Urinary bladder (tissue), 4 donors: Measurements from ENCODE around the gene ZC3H12C. TPM values are rescaled to one million over a fixed set of nuclear protein-coding genes. Genes with fewer than 3 reads are reported as not detected.

Experiments
- DNase-seq: peaks from one replicate; pipeline ENCODE4 v3.0.0-alpha.2; 2015; ENCODE audit errors: extremely low spot score
- H3K27ac ChIP-seq: one replicate; pipeline ENCODE4 v1.5.1; 2013; ENCODE audit warnings: low read depth, mild to moderate bottlenecking, moderate library complexity
- H3K36me3 ChIP-seq: one replicate; pipeline ENCODE4 v1.6.1; 2013; ENCODE audit warnings: mild to moderate bottlenecking, moderate library complexity; ENCODE audit not compliant: insufficient read depth
- H3K4me1 ChIP-seq: one replicate; pipeline ENCODE4 v1.6.1; 2013; ENCODE audit warnings: mild to moderate bottlenecking, moderate library complexity; ENCODE audit not compliant: insufficient read depth
- H3K4me3 ChIP-seq: one replicate; pipeline ENCODE4 v1.5.1; 2013; ENCODE audit warnings: low read depth, low read length
- WGBS: extraction: QIAGEN DNeasy Blood & Tissue Kit; methylation state at CpG from one replicate; pipeline ENCODE4 v1.1.7; 2013; 5-methylcytosine and 5-hydroxymethylcytosine counted together
- polyA plus RNA-seq: library from polyadenylated mRNA; stranded (reverse); fragments of 200-250 nt; gene quantifications from one replicate; pipeline ENCODE4 v1.2.3, GENCODE V29; 2013
- total RNA-seq: library from RNA; depleted of rRNA; stranded (reverse); fragments of >200 nt; gene quantifications from one replicate; pipeline ENCODE4 v1.2.3, GENCODE V29; 2014
- donor health status: healthy with polysubstance abuse.
- donor health status: healthy.

The ZC3H12C gene
- total and polyA plus RNA-seq, 2 donors = 4.2 to 19.7 TPM

- WGBS = 91% methylated on average over 9 of the region's 9 CpGs
- DNase-seq = no peak
- Histone ChIP-seq H3K27ac (no peak overlapping the region), H3K4me1 (no peaks in the 10 kb centered on the region), H3K4me3 (no peak overlapping the region), H3K36me3 (no peaks in the 10 kb centered on the region)
These were observed 65.4 kb downstream of the ZC3H12C start for GRCh38 chr11:110158317-110159200.

GRCh38 chr11:110159476-110159875, 66.3 kb downstream of the ZC3H12C start:
- WGBS = 90% methylated on average over 1 of the region's 1 CpG
- Histone ChIP-seq H3K4me1 (no peaks in the 10 kb centered on the region), H3K36me3 (no peaks in the 10 kb centered on the region), H3K4me3 (no peak overlapping the region), H3K27ac (no peak overlapping the region)
- no peak for DNase-seq

GRCh38 chr11:110160016-110160415, 66.8 kb downstream of the ZC3H12C start:
- 82% methylated on average over 3 of the region's 3 CpGs for WGBS
- Histone ChIP-seq H3K4me1 (no peaks in the 10 kb centered on the region), H3K36me3 (peaks cover 2% of the 10 kb centered on the region), H3K27ac (no peak overlapping the region), H3K4me3 (no peak overlapping the region)
- no peak for DNase-seq

GRCh38 chr11:110160437-110160836, 67.2 kb downstream of the ZC3H12C start:
- no peaks in the 10 kb centered on the region for H3K4me1 ChIP-seq
- no peak overlapping the region for H3K27ac ChIP-seq
- 60% methylated on average over 2 of the region's 2 CpGs for WGBS
- peaks cover 3% of the 10 kb centered on the region for H3K36me3 ChIP-seq
- H3K4me3 ChIP-seq = no peak overlapping the region
- no peak for DNase-seq

- Histone ChIP-seq H3K36me3 (peaks cover 3% of the 10 kb centered on the region), H3K4me3 (no peak overlapping the region), H3K27ac (no peak overlapping the region), H3K4me1 (no peaks in the 10 kb centered on the region)
- no peak for DNase-seq
- WGBS = 96% methylated on average over 9 of the region's 9 CpGs
These were observed 67.9 kb downstream of the ZC3H12C start for GRCh38 chr11:110161061-110161460.

GRCh38 chr11:110162216-110162615, 69.0 kb downstream of the ZC3H12C start:
- H3K4me3 ChIP-seq = no peak overlapping the region
- no peaks in the 10 kb centered on the region for H3K4me1 ChIP-seq
- no peak for DNase-seq
- peaks cover 3% of the 10 kb centered on the region for H3K36me3 ChIP-seq
- H3K27ac ChIP-seq = no peak overlapping the region

GRCh38 chr11:110165039-110165925, 72.1 kb downstream of the ZC3H12C start:
- H3K4me1 ChIP-seq = no peaks in the 10 kb centered on the region
- H3K27ac ChIP-seq = no peak overlapping the region
- 94% methylated on average over 28 of the region's 28 CpGs for WGBS
- no peak for DNase-seq
- H3K36me3 ChIP-seq = peaks cover 3% of the 10 kb centered on the region
- no peak overlapping the region for H3K4me3 ChIP-seq

- H3K27ac ChIP-seq = no peak overlapping the region
- H3K4me3 ChIP-seq = no peak overlapping the region
- no peaks in the 10 kb centered on the region for H3K4me1 ChIP-seq
- 85% methylated on average over 5 of the region's 5 CpGs for whole genome bisulfite sequencing
- H3K36me3 ChIP-seq = peaks cover 3% of the 10 kb centered on the region
- DNase-seq = no peak
These were observed 75.0 kb downstream of the ZC3H12C start for GRCh38 chr11:110168033-110168803.

- no peaks in the 10 kb centered on the region for H3K4me1 ChIP-seq
- WGBS = 59% methylated on average over 2 of the region's 2 CpGs
- no peak overlapping the region for H3K27ac ChIP-seq
- no peak for DNase-seq
- peaks cover 3% of the 10 kb centered on the region for H3K36me3 ChIP-seq
- H3K4me3 ChIP-seq = no peak overlapping the region
These were observed 76.5 kb downstream of the ZC3H12C start for GRCh38 chr11:110169738-110170137.

- no peaks in the 10 kb centered on the region for H3K36me3 ChIP-seq
- WGBS = 93% methylated on average over 11 of the region's 11 CpGs
- no peak for DNase-seq
- no peak overlapping the region for H3K4me3 ChIP-seq
- no peak overlapping the region for H3K27ac ChIP-seq
- no peaks in the 10 kb centered on the region for H3K4me1 ChIP-seq
These were observed 79.4 kb downstream of the ZC3H12C start for GRCh38 chr11:110172468-110173065.

- 14% methylated on average over 14 of the region's 14 CpGs for WGBS
- H3K4me3 ChIP-seq = no peak overlapping the region
- H3K27ac ChIP-seq = no peak overlapping the region
- DNase-seq = peak; percentile 39
- H3K4me1 ChIP-seq = no peaks in the 10 kb centered on the region
- H3K36me3 ChIP-seq = no peaks in the 10 kb centered on the region
These were observed 80.8 kb downstream of the ZC3H12C start for GRCh38 chr11:110173811-110174644.

- H3K4me3 ChIP-seq = no peak overlapping the region
- no peaks in the 10 kb centered on the region for H3K36me3 ChIP-seq
- H3K4me1 ChIP-seq = no peaks in the 10 kb centered on the region
- DNase-seq = no peak
- WGBS = 80% methylated on average over 6 of the region's 6 CpGs
- no peak overlapping the region for H3K27ac ChIP-seq
These were observed 81.6 kb downstream of the ZC3H12C start for GRCh38 chr11:110174645-110175310.
